ENCODE data around the gene MAP3K7CL.
"Not testable (repeated sequence)": the region's sequence is repeated elsewhere in the genome, so short reads cannot be mapped to it uniquely, and the experiment has no call there.

The MAP3K7CL gene

DNA sequence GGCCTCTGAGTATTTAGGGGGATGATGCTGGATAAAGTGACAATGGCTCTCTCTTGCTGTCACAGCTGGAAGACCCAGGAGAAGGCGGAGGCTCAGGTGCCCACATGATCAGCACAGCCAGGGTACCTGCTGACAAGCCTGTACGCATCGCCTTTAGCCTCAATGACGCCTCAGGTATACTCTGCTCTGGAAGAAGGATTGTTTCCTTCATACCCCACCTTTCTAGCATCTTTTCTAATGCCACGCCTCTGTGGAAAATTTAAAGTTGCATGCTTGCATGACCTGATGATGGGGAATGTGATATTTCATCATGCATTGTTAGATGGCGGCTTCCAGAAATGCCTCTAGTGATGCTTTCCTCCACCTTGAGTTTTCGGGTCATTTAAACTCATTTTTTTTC, 2.8 kb downstream of the MAP3K7CL start:
- no peak for DNase-seq (ENCODE audit: low read depth, low spot score)

DNA sequence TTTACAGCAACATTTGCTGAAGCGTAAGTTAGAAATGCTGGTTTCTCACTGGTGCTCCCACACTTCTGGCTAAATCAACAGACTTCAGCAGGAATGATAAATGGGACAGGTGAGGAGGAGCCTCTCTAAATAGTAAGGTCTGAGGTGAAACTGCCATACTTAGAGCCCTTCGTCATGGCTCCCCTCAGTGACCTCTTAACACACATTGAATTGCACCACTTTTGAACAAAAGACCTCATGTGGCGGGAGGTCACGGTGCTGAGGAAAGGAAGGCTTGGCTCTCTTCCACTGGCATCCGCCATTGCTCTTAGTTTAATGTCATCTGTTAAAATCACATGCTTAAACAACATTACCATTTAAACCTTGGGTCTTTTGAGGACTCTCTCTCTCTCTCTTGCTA, 3.4 kb downstream of the MAP3K7CL start:
- no peak for DNase-seq (ENCODE audit: low read depth, low spot score)

DNA sequence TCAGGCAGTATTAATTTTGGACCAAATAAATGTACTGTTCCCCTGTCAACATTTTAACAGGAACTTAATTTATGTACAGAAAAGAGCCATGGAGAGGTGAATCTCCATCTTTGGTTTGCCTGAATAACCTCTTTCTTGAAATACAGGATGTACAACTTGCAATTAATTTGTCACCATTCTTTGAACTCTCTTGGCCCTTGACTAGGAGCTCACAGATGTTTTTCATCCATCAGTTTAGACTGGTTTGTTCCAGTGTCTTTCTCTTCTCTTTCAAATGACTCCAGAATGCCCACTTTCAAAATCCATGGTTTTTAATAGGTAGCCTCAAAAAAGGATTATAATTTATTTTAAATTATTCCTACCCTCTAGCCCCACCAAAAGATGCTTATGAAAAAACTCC, 5.0 kb downstream of the MAP3K7CL start:
- no peak for DNase-seq (ENCODE audit: low read depth, low spot score)

DNA sequence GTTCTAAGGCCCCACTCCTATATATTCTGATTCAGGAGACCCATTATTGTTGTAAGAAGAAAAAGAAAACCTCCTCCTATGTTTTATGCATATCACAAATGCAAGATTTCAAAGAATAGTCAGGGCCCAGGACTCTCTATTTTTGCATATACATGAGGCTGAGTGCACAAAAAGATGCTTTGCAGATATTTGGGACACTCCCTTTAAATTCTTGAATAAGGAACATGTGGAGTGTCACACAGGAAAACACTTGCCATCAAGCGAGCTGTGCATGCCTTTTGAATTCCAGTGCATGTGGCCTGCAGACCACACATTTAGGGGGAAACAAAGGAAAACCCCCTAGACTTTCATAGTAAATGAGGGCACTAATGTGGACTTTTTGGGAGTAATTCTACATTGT, 5.6 kb downstream of the MAP3K7CL start:
- no peak for DNase-seq (ENCODE audit: low read depth, low spot score)

DNA sequence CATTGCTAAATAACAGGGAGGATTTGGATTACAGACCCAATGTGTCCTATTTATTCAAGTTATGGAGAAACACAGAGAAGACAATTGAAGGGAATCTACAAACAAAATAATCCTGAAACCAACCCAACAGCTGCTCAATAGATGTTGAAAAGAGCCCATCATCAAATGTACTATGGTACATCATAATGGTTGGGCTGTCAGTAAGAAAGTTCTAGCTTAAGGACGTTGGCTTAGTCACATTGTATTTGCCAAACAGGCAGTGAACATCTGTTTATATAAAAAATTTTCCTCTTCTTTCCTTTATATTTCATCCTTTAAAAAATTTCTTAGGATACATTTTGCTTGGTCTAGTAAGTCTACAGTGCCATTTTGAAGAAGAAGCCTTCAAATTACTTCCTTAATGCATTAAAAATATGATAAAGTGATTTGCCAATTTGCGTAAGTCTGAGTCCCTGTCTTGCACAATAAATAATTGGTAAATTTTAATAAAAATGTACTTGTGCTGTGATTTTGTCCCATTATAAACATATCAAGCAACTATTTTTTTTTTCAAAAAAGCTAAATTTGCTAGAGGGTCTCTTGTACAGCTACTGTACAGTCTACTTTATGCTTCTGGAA, 14.4 kb downstream of the MAP3K7CL start:
- no peak for DNase-seq (ENCODE audit: low read depth, low spot score)

DNA sequence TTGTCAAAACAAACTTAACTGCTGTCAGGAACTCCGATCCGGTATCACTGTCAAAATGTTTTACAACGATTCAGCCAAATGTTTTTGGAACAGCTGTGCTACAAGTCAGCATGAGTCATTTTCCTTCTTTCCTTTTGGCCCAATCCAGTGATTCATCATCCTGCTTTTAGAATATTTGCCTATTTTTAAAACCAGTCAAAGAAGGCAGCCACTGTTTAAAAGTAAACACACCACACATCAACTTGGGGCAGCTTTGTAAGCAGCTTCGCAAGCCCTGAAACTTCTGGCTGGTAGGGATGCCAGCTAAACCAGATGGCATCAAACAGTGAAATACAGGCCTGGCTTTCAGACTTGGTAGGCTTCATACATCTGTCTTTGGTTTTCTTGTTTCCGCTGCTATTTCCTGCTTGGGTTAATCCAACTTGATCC, 14.9 kb downstream of the MAP3K7CL start:
- no peak for DNase-seq (ENCODE audit: low read depth, low spot score)

DNA sequence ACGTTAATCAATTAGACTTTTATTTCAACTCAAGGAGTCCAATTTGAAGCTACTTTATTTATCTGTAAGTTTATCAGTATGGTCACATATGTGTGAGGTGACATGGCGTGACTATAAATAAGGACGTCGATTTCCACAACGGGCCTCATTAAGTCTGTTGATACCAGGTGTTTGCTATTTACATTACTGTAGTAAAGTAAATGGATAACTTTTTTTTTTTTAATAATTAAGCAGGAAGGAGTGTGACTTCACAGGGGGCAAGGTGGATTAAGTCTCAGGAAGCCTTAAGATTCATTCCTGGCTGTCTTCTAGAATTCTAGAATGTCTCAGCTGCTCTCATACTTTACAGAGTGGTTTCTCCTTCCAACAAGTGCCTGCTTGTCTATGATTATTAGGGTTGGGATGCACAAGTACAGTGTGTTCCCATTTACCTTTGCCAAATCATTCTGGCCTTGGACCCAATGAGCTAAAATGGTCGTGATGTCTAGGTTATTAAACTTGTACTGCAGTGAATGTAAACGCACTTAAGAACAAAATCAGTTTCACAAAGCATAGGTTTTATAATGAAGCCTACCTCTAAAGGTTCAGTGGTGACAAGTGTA, 15.5 kb downstream of the MAP3K7CL start:
- no peak for DNase-seq (ENCODE audit: low read depth, low spot score)

DNA sequence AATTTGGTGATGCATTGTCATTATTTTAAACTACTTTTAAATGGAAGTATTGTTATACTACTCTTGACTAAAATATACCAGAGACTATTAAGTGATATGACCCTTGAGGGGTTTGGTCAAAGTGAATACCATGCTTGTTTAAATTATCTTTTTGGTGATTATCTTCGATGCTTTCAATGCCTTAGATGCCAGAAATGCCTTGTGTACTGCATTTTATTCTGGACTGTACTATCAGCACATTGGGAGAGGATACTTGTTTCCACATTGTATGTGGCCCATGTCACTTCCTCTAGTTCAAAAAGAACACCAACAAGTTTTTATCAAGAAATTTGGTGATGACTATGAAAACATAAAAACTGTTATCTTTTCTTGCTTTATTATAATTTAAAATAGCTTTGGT, 16.3 kb downstream of the MAP3K7CL start:
- no peak for DNase-seq (ENCODE audit: low read depth, low spot score)

DNA sequence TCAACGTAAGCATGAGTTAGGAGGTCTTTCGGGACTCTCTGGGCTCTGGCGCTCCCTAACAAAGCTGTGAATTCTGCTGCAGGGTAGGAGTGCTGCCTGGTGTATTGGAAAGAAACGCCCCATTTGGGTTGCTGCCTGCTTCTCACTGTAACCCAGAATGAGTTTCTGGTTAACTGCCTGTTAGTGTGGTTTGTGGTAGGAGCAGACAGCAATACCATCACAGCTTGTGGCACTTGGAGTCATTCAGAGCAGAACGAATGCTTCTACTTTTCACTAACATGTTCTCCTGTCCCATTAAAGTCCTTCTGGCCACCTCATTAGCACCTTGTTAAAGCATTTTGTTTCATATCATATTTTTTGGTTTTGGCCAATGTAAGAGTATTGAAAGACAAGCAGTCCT, 18.1 kb downstream of the MAP3K7CL start:
- no peak for DNase-seq (ENCODE audit: low read depth, low spot score)

DNA sequence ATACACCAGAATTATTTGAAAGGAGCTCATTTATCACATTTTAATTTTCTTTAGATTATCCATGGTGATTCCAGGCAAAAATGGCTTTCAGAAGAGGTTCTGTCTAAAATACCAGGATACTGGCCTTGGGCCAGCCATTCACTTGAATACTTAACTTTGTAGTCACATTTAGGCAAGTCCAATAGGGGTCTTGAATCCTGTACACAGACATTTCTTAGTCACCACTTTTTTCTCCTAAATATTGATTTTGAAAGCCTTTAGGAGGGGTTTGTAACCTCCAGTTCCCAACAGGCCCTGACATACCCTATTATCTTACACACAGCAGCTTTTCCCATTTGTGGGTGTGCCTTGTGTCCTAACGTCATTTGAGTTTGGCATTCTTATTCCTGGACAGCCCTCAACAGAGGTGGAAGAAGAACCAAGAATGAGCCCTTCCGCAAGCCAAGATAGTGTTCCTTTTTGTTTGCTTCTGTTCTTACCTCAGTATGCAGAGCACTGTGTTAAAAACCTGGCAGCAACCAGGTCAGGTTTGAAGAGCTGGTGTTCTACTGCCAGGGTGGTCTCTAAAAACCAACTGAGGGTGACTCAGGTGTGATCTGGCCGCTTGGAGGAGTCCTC, 19.5 kb downstream of the MAP3K7CL start:
- DNase-seq (ENCODE audit: low read depth, low spot score) = no peak

DNA sequence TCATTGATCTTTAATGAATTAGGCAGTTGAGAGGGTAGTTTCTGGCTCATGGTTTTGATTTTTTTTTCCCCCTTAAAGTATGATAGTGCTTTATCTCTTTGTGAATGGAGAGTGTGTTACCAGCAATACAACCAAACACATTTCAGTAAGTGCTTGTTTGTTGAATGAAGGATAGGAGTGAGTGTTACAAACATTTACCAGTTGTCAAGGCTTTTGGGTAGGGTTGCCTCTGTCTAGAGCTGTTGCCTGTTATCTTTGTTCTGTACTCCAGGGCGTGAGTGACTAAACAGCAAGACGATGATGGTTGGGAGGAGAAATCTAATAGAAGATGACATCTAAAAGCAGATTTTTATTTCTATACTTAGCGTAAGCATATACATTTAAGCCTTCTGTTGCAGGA, 21.5 kb downstream of the MAP3K7CL start:
- DNase-seq (ENCODE audit: low read depth, low spot score) = no peak

DNA sequence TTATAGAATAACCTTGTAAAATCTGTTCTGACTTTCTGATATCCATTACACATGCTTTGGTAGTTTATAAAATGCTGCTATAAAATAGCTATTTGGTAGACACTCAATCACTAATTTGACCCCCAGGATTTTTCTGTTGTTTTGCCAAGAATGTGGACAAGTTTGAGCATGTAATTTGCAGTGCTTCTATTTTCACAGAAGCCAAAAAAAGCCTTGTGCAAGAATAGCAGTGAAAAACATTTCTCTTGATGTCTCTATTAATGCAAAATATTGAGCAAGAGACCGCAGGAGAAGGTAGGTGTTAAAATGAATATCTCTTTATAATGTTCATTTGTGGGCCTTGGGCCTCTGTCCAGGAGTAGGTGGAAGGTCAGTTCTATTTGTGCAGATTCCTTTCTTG, 22.5 kb downstream of the MAP3K7CL start:
- DNase-seq (ENCODE audit: low read depth, low spot score) = no peak

DNA sequence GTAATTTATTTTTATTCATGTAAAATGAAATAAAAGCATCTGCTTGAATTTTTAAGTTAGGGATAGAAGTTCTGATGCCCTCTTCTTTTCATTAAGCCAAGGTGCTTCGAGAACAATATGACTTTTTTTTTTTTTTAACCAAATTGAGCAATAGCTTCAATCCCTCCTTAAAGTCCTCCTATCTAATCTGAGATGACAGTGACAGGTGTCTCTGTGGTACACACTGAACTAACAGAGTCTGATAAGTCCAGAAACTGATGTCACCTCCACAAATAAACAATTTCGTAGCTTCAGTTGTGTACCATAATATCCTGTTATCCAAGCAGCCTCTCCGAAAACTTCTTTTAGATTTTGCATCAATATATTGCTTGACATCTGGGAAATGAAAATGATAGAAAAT, 23.8 kb downstream of the MAP3K7CL start:
- no peak for DNase-seq (ENCODE audit: low read depth, low spot score)

DNA sequence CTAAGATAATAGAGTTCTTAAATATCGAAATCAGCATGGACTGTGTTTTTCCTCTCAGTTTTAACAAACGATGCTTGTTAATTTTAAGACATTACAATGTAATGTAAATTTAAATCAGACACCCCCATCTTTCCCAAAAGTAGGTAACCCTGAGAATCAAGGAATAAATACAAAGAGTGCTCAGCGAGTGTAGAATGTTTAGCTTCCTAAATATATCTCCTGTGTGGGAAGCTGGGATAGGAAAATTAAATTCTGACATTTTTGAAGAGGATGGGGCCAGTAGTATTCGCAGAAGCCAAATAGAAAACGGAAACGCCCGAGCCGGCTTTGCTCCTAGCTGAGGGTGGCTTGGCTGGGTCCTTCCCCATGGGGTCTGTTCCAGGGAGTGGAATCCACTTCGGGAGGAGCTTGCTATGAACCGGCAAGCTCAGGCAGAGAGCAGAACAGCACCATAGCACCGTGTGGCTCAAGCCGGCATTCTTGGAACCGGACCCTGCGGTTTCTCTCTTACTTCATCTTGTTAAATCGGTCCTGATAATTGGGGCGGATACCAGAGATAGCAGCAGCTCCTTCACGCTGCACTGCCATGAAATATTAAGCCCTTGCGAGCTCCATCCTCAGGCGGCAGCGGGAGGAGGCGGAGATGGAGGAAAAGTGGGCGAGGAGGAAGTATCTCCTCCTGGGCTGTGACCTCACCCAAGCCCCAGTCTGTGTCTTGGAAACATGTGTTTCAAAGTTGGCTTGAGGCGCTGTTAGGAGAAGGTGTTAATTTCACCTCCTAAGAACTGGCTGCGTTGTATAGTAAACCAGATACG, 24.9 kb downstream of the MAP3K7CL start:
- DNase-seq (ENCODE audit: low read depth, low spot score) = no peak

DNA sequence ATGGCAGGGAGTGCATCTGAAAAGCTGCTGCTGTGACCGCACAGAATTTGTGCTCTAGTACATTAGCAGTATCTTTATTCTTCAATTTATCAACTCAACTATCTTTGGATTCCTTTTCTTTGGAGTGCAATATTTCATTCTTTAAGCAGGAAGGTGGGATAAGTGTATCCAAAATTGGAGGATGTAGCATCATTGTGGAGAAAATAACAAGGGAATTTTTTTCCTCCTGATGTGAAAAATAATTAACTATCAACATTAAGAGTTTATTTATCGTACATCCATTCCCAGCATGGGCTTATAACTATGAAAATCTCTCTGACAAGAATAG, 25.5 kb downstream of the MAP3K7CL start:
- DNase-seq (ENCODE audit: low read depth, low spot score) = no peak

DNA sequence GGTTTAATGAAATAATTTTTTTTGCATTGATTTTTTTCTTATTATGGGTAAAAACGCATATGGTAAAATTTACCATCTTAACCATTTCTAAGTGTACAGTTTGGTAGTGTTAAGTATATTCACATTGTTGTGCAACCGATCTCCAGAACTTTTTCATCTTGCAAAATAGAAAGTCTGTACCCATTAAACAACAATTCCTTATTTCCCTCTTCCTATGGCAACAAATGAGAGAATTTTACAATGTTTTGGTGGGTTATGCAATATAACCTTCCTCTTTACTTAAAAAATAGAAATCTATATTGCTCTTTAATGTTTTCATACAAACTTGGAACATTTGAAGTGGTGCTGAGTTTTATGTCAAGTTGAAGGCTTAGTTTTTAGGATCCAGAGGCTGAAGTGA, 26.6 kb downstream of the MAP3K7CL start:
- no peak for DNase-seq (ENCODE audit: low read depth, low spot score)

DNA sequence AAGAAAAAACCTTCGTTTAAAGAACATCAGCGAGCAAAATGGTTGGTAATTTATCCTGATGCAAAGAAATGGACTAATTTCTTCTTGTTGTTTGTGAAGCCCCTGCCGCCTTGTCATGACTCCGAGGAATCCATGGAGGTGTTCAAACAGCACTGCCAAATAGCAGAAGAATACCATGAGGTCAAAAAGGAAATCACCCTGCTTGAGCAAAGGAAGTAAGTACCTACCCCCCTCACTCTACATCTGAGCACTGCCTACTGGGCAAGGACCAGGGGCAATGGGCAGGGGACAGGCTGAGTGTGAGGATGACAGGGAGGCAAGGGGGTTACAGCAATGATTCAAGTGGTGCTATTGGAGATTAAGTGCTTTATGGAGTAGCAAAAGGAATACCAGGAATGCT, 29.4 kb downstream of the MAP3K7CL start:
- DNase-seq (ENCODE audit: low read depth, low spot score) = no peak

DNA sequence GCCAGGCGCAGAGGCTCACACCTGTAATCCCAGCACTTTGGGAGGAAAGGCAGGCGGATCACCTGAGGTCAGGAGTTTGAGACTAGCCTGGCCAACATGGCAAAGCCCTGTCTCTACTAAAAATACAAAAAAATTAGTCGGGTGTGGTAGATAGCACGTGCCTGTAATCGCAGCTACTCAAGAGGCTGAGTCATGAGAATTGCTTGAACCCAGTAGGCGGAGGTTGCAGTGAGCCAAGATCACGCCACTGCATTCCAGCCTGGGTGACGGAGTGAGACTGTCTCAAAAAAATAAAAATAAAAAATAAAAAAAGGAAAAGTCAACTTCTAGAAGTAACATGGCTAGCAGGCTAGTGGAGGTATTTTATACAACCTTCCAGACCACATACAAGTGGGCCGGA, 32.4 kb downstream of the MAP3K7CL start:
- DNase-seq (ENCODE audit: low read depth, low spot score) = not testable (repeated sequence)

DNA sequence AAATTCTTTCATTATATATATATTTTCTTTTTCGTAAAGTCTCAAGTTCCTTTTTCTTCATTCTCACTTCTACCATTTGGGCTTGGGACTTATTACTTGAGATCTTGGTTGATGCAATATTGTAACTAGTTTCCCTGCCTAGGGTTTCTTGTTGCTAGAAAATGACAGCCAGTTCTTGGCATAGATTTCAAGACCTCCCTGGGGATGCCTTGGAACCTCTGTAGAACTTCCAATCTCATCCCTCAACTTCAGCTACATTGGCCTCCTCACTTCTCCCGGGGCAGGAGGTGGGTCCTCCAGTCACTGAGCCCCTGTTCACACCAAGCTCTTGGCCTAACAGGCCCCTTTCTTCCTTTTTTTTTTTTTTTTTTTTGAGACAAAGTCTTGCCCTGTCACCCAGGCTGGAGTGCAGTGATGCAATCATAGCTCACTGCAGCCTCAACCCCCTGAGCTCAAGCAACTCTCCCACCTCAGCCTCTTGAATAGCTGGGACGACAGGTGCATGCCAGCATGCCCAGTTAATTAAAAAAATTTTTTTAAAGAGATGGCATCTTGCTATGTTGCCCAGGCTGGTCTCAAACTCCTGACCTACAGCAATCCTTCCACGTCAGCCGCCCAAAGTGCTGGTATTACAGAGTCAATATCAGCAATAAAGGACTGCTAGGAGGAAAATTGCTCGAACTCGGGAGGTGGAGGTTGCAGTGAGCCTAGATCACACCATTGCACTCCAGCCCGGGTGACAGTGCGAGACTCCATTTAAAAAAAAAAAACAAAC, 33.1 kb downstream of the MAP3K7CL start:
- DNase-seq (ENCODE audit: low read depth, low spot score) = no peak

DNA sequence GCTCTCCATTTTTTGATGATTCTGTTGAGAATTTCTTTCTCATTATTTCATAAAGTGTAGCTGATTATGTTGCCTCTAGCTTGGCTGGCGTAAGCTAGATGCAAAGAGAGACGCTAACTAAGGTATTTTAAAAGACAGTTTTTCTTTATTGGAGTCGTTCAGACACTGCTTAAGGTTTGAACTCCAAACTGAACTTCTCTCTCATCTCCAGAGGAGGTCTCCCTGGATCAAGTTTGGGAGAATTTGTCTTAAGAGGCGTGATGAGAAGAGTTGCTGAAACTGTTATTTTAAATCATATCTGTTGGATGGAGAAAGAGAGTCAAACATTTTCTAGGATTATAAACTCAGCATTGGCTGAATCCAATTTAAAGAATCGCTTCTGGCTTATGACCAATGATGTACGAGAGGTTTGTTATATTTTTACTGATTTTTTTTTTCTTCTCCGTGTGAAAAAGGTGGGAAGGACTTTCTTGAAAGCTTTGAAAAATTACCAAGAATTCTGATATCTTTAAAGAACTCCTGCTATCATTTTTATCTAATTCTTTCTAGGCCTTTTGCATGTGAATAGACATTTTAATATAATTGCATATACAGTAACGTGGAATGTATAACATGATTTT, 34.0 kb downstream of the MAP3K7CL start:
- DNase-seq (ENCODE audit: low read depth, low spot score) = no peak

DNA sequence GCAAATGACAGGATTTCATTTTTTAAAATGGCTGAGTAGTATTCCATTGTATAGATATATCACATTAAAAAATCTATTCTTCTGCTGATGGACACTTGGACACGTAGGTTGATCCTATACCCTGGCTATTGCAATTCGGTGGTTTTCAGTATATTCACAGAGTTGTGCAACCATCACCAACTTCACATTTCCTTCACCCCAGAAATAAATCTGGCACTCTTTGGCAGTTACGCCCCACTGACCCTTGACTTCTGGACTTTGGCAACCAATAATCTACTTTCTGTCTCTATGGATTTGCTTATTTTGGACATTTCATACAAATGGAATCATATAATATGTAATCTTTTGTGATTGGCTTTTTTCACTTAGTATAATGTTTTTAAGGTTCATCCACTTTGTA, 35.9 kb downstream of the MAP3K7CL start:
- no peak for DNase-seq (ENCODE audit: low read depth, low spot score)

DNA sequence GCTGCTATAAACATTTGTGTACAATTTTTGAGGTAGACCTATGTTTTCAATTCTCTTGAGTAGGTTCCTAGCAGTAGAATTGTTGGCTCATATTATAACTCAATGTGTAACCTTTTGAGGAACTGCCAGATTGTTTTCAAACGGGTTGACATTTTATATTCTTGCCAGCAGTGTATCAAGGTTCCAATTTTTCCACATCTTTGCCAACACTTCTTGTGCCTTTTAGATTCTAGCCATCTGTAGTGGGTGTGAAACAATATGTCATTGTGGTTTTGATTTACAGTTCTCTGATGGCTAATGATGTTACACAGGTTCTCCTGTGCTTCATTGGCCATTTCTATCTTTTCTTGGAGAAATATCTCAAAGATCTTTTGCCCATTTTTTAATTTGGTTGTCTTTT, 36.4 kb downstream of the MAP3K7CL start:
- no peak for DNase-seq (ENCODE audit: low read depth, low spot score)

Measured in activated CD4-positive, CD25-positive, alpha-beta regulatory T cell treated with anti-CD3 and anti-CD28 coated beads, Interleukin-2, amount 50 U/mL, for 16 hours (primary cell).